Right lobe of liver (tissue), 4 donors: ENCODE results near the gene CYTH4.

ENCODE experiments used
- CTCF ChIP-seq, 4 donors: fragments of 200-600 bp in 3 of 4; fragments of 450-650 bp in 1 of 4; IDR thresholded peaks; one replicate each; pipeline versions ENCODE4 v1.5.1 to v1.8.0; 2016 to 2022; ENCODE audit warnings: antibody characterized with exemption in 4 of 4, mild to moderate bottlenecking in 2 of 4
- POLR2A ChIP-seq: fragments of 450-650 bp; IDR thresholded peaks from one replicate; pipeline ENCODE4 v1.6.1; 2017; ENCODE audit warnings: antibody characterized with exemption, mild to moderate bottlenecking
- donor health status: DM: no; HTN: no; CAD: no.
- donor health status: DM: no; HTN: no; CAD: no.
- donor health status: DM: no; HTN: yes; CAD: no.

GRCh38 chr22:37357446-37358075 is 75.3 kb downstream of the CYTH4 start:
- TF ChIP-seq CTCF (IDR thresholded peaks at IDR 0.05) (no peak), POLR2A (no peak)
